HG02571 (cell line): ENCODE results near the gene SLAIN2.
"Not testable (repeated sequence)": the region's sequence is repeated elsewhere in the genome, so short reads cannot be mapped to it uniquely, and the experiment has no call there.

ENCODE experiments used
- ATAC-seq: cut with Tn5 transposase; IDR thresholded peaks from one replicate; pipeline ENCODE4 v1.9.1; 2021; ENCODE audit warnings: mild to moderate bottlenecking, moderate library complexity; ENCODE audit not compliant: unreplicated experiment

The SLAIN2 gene

DNA sequence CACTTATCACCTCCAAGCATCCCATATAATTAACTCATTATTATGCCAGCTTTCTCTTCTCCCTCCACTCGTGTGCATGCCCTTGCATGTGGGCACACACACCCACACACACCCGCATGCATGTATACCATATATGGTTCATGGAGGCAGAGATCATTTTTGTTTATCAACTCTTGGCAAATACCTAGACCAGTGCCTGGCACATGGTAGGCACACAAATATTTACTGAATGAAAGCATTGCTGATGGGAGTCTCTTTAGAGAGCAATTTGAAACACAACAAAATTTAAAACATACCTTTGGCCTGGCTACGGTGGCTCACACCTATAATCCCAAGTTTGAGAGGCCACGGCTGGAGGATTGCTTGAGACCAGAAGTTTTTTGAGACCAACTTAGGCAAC, 90.7 kb downstream of the SLAIN2 start:
- ATAC-seq = no peak

DNA sequence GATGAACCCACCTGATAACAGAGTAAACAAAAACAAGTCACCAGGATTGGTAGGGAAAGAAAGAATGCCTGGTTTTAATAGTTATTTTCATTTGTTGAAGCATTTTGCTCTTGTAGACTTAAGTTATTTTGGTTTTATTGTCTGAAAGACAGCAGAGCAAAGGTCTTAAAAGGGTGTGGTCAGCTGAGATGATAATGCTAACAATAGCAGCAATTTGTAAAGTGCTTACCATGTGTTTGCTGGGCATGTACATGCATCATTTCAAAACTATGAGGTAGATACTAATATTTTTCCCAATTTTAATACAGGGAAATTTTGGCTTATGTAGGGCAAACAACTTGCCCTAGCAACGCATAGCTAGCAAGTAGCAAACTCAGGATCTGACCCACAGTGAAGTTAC, 95.0 kb downstream of the SLAIN2 start:
- ATAC-seq = no peak

GRCh38 chr4:48439988-48440387, 98.7 kb downstream of the SLAIN2 start:
- ATAC-seq = no peak

- not testable (repeated sequence) for ATAC-seq
These were observed 99.6 kb downstream of the SLAIN2 start for GRCh38 chr4:48440914-48441313.

DNA sequence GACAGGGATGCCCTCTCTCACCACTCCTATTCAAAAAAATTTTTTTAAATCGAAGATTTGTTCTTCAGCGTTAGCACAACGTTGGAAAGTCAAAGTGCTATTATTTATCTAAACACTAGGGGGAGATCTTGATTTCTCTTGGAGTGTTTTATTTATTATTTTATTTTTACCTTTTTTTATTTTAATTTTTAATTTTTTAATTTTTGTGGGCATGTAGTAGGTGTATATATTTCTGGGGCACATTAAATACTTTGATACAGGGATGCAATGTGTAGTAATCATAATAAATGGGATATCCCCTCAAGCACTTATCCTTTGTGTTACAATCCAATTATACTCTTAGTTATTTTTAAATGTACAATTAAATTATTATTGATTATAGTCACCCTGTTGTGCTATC, 104.4 kb downstream of the SLAIN2 start:
- ATAC-seq = no peak

DNA sequence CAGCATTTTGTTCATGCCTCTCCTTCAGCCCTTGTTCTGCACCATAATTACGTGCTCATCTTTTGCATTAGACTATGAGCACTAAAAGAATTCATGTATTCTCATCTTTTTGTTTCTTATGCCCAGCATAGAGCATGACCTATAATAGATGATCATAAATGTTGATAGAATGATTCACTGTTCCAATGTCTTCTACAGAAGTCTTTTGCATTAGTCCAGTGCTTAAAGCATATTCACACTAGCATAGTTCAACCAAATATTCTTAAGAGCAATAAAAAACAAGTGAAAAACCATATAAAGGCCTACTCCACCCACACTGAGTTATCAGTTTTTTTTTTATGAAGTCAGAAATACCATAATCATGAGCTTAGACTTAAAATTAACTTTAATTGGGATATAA, 105.3 kb downstream of the SLAIN2 start:
- ATAC-seq = no peak

GRCh38 chr4:48449151-48449550, 107.8 kb downstream of the SLAIN2 start:
- no peak for ATAC-seq

GRCh38 chr4:48450740-48451139, 109.4 kb downstream of the SLAIN2 start:
- no peak for ATAC-seq

DNA sequence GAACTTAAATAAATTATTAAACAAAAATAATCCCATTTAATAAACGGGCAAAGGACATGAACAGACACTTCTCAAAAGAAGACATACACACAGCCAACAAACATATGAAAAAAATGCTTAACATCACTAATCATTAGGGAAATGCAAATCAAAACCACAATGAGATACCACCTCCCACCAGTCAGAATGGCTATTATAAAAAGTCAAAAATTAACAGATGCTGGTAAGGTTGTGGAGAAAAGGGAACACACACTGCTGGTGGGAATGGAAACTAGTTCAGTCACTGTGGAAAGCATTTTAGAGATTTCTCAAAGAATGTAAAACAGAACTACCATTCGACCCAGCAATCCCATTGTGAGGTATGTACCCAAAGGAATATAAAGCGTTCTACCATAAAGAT, 110.3 kb downstream of the SLAIN2 start:
- ATAC-seq = not testable (repeated sequence)

- no peak for ATAC-seq
These were observed 113.3 kb downstream of the SLAIN2 start for GRCh38 chr4:48454591-48454990.

DNA sequence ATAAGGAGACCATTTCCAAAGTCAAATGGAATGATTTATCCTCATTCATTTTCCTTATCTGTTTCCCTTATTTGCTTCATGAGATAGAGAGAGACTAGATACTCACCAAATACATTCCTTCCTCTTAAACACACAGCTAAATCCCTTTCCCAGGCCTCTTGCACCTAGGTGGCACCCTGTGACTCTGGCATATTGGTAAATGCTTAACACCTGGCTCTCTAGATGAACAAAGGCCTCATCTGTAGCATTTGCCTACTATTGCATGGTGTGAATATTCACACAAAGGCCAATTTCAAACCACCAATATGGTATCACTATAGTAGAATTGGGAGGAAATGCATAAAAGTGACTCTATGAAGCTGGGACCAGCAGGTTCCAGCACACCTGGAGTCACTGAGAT, 119.7 kb downstream of the SLAIN2 start:
- ATAC-seq = no peak

GRCh38 chr4:48462363-48462762, 121.0 kb downstream of the SLAIN2 start:
- no peak for ATAC-seq

- ATAC-seq = no peak
These were observed 126.1 kb downstream of the SLAIN2 start for GRCh38 chr4:48467442-48467841.

GRCh38 chr4:48467891-48468290, 126.6 kb downstream of the SLAIN2 start:
- ATAC-seq = no peak

DNA sequence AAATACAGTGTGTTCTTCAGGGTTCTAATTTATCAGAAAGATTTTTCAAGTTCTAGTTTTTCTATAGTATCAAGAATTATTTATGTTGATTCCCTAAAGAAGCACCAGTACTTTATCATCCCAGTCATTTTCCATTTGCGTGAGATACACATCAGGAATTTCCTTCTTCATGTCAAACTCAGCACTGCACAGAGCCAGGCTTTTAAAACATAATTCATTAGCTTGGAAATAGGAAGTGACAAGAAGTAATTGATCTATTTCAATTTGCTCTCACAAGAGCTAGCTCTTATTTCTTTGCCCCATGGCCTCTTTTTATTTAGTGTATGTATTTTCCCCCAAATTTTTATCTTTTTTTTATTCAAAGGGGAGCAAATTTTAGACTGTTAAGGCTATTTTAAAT, 128.8 kb downstream of the SLAIN2 start:
- ATAC-seq = no peak

- no peak for ATAC-seq
These were observed 129.2 kb downstream of the SLAIN2 start for GRCh38 chr4:48470570-48470969.

GRCh38 chr4:48472794-48473193, 131.5 kb downstream of the SLAIN2 start:
- ATAC-seq = no peak

DNA sequence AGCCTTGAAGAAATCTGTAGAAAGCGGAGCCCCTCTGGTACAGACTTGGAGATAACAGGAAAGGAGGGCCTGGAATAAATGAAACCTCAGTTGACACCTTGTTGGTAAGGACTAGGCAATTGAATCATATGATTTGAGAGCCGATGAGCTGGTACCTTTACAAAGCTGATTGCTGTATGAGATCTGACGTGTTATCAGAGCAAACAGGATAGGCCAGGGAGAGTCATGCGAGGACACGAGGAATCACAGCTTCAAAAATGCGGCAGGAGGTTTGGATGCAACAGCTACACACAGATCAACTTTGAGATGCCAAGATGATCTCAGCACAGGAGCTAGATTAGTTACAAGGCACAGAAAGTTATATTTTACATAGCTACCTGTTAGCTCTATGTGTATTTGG, 134.4 kb downstream of the SLAIN2 start:
- ATAC-seq = no peak
